SK-N-SH (cell line): ENCODE results near the gene EBF4. TPM values are rescaled to one million over a fixed set of nuclear protein-coding genes. Genes with fewer than 3 reads are reported as not detected.

Source experiments
- CTCF ChIA-PET: fragments of 300-600, 350-600 bp; formaldehyde crosslinking; extraction: SDS; loops from one replicate; lab custom pipeline; 2021; lab: Yijun Ruan, JAX
- POLR2A ChIA-PET: fragments of 350-600 bp; sonication (Branson Sonifier 250); formaldehyde crosslinking; extraction: SDS; loops from one replicate; lab custom pipeline; 2020; ENCODE audit warnings: antibody characterized with exemption, inconsistent platforms; lab: Yijun Ruan, JAX
- DNase-seq: peaks from one replicate; pipeline ENCODE4 v3.0.0; 2012
- H2AFZ ChIP-seq: fragments of 200-600 bp; sonication (generic); 2 replicates; pipeline ENCODE4 v1.8.1; 2016; ENCODE audit warnings: antibody characterized with exemption, mild to moderate bottlenecking, low read depth
- H3F3A ChIP-seq: fragments of 200-600 bp; sonication (generic); replicated peaks from 2 replicates; pipeline ENCODE3; 2016; ENCODE audit warnings: antibody characterized with exemption, mild to moderate bottlenecking; ENCODE audit not compliant: insufficient read depth
- H3K27ac ChIP-seq, 2 experiments: fragments of 200-500 bp in 1 of 2; fragments of 200-600 bp in 1 of 2; sonication (Bioruptor generic) in 1 of 2; sonication (generic), shearing (Covaris generic) in 1 of 2; 2 replicates each; pipeline versions ENCODE4 v1.5.1 to v1.6.1; 2014 to 2016; ENCODE audit warnings: low read depth in 2 of 2, inconsistent platforms in 1 of 2, low read length in 1 of 2, mild to moderate bottlenecking in 1 of 2, mixed read lengths in 1 of 2
- H3K27me3 ChIP-seq: fragments of 200-600 bp; sonication (generic), shearing (Covaris generic); 2 replicates; pipeline ENCODE4 v1.6.1; 2016; ENCODE audit warnings: mixed run types; ENCODE audit not compliant: insufficient read depth
- H3K36me3 ChIP-seq, 2 experiments: fragments of 200-500 bp in 1 of 2; fragments of 200-600 bp in 1 of 2; sonication (Bioruptor generic) in 1 of 2; sonication (generic) in 1 of 2; replicated peaks in 1 of 2; 2 replicates each; pipeline versions ENCODE3 to v1.5.1; 2014 to 2016; ENCODE audit warnings: low read length in 1 of 2, mild to moderate bottlenecking in 1 of 2; ENCODE audit not compliant: insufficient read depth in 2 of 2, control insufficient read depth in 1 of 2
- H3K4me1 ChIP-seq, 2 experiments: fragments of 200-500 bp in 1 of 2; fragments of 200-600 bp in 1 of 2; sonication (Bioruptor generic) in 1 of 2; sonication (generic), shearing (Covaris generic) in 1 of 2; 2 replicates each; pipeline versions ENCODE4 v1.5.1 to v1.6.1; 2014 to 2016; ENCODE audit warnings: low read depth in 1 of 2, low read length in 1 of 2, mixed run types in 1 of 2; ENCODE audit not compliant: insufficient read depth in 2 of 2, control insufficient read depth in 1 of 2
- H3K4me2 ChIP-seq: fragments of 200-600 bp; sonication (generic), shearing (Covaris generic); 2 replicates; pipeline ENCODE4 v1.6.1; 2017; ENCODE audit warnings: mixed run types
- H3K4me3 ChIP-seq, 2 experiments: fragments of 200-500 bp in 1 of 2; fragments of 200-600 bp in 1 of 2; sonication (Bioruptor generic) in 1 of 2; sonication (generic), shearing (Covaris generic) in 1 of 2; 2 replicates each; pipeline versions ENCODE4 v1.5.1 to v1.8.1; 2014 to 2016; ENCODE audit warnings: low read depth in 2 of 2, inconsistent platforms in 1 of 2, low read length in 1 of 2, mild to moderate bottlenecking in 1 of 2, mixed read lengths in 1 of 2, moderate library complexity in 1 of 2
- H3K79me2 ChIP-seq: fragments of 200-600 bp; sonication (generic); 2 replicates; pipeline ENCODE4 v1.8.1; 2017; ENCODE audit warnings: mild to moderate bottlenecking; ENCODE audit not compliant: insufficient read depth
- H3K9ac ChIP-seq: fragments of 200-600 bp; sonication (generic); 2 replicates; pipeline ENCODE4 v1.6.1; 2017; ENCODE audit warnings: mixed run types
- H3K9me2 ChIP-seq: fragments of 200-600 bp; sonication (generic); 2 replicates; pipeline ENCODE4 v1.6.1; 2017; ENCODE audit warnings: mixed run types
- H3K9me3 ChIP-seq: fragments of 200-600 bp; sonication (generic); 2 replicates; pipeline ENCODE4 v1.6.1; 2017; ENCODE audit warnings: mixed run types, mild to moderate bottlenecking, moderate library complexity
- H4K20me1 ChIP-seq: fragments of 200-600 bp; sonication (generic); 2 replicates; pipeline ENCODE4 v1.6.1; 2017; ENCODE audit warnings: mild to moderate bottlenecking, mixed run types; ENCODE audit not compliant: insufficient read depth
- CHD2 ChIP-seq: fragments of 150-350 bp; IDR thresholded peaks from 2 replicates; pipeline ENCODE4 v1.6.1; 2018; ENCODE audit warnings: low read length; ENCODE audit not compliant: partially characterized antibody
- CTCF ChIP-seq: fragments of 200-600 bp; sonication (generic); IDR thresholded peaks from 2 replicates; pipeline ENCODE4 v1.6.1; 2017; ENCODE audit warnings: antibody characterized with exemption, mild to moderate bottlenecking, moderate library complexity
- ELF1 ChIP-seq: IDR thresholded peaks from 2 replicates; pipeline ENCODE4 v1.4.0; 2012
- EZH2phosphoT487 ChIP-seq: fragments of 200-600 bp; sonication (generic); IDR thresholded peaks from 2 replicates; pipeline ENCODE4 v1.6.1; 2017; ENCODE audit warnings: low read depth, mixed run types, mild to moderate bottlenecking, antibody characterized with exemption, moderate library complexity, borderline replicate concordance
- FOXJ3 ChIP-seq: sonication (generic); formaldehyde crosslinking; IDR thresholded peaks from 2 replicates; pipeline ENCODE4 v1.5.1; 2020; ENCODE audit warnings: mild to moderate bottlenecking, missing genetic modification reagents
- FOXM1 ChIP-seq: IDR thresholded peaks from 2 replicates; pipeline ENCODE4 v1.4.0; 2012; ENCODE audit warnings: low read depth, mild to moderate bottlenecking
- JUND ChIP-seq: IDR thresholded peaks from 2 replicates; pipeline ENCODE4 v1.4.0; 2012
- MXI1 ChIP-seq: IDR thresholded peaks from 2 replicates; pipeline ENCODE4 v1.6.1; 2012; ENCODE audit warnings: mild to moderate bottlenecking, low read depth, low read length, improper control_type of control experiment
- PBX3 ChIP-seq: IDR thresholded peaks from 2 replicates; pipeline ENCODE4; 2012
- POLR2AphosphoS5 ChIP-seq: IDR thresholded peaks from 2 replicates; pipeline ENCODE4 v1.6.1; 2012; ENCODE audit warnings: low read depth, low read length
- RAD21 ChIP-seq: IDR thresholded peaks from 2 replicates; pipeline ENCODE4 v1.6.1; 2012; ENCODE audit warnings: mild to moderate bottlenecking, low read length
- REST ChIP-seq: IDR thresholded peaks from 2 replicates; pipeline ENCODE4 v1.6.1; 2012; ENCODE audit warnings: mild to moderate bottlenecking, low read depth, low read length, moderate library complexity
- RXRA ChIP-seq: IDR thresholded peaks from 2 replicates; pipeline ENCODE4 v1.4.0; 2012; ENCODE audit warnings: low read depth, mild to moderate bottlenecking, borderline replicate concordance
- SIN3A ChIP-seq: IDR thresholded peaks from 2 replicates; pipeline ENCODE4 v1.6.1; 2012; ENCODE audit warnings: low read depth, mild to moderate bottlenecking, low read length, moderate library complexity, borderline replicate concordance
- SMC3 ChIP-seq: IDR thresholded peaks from 2 replicates; pipeline ENCODE4 v1.6.1; 2012; ENCODE audit warnings: low read depth, low read length, improper control_type of control experiment
- TAF1 ChIP-seq: IDR thresholded peaks from 2 replicates; pipeline ENCODE4 v1.6.1; 2012; ENCODE audit warnings: low read depth, mild to moderate bottlenecking, low read length, moderate library complexity, borderline replicate concordance
- TEAD4 ChIP-seq: IDR thresholded peaks from 2 replicates; pipeline ENCODE4 v1.4.0; 2012; ENCODE audit warnings: mild to moderate bottlenecking, borderline replicate concordance; ENCODE audit not compliant: insufficient read depth
- ZBTB33 ChIP-seq: IDR thresholded peaks from 2 replicates; pipeline ENCODE4 v1.4.0; 2012; ENCODE audit warnings: low read depth, borderline replicate concordance
- WGBS: methylation state at CpG from one replicate; pipeline ENCODE4 v1.1.6; 2017; ENCODE audit warnings: low lambda C conversion rate; 5-methylcytosine and 5-hydroxymethylcytosine counted together
- polyA plus RNA-seq, 3 experiments: library from polyadenylated mRNA; depleted of rRNA; stranded (reverse); fragments of >200 nt; gene quantifications; 2 replicates each; pipeline ENCODE4 v1.2.3, GENCODE V29; 2012

EBF4 gene
- polyA plus RNA-seq, 1 of the 3 experiments (the other 2 are of a cell fraction) = 20.6 TPM

- Histone ChIP-seq H2AFZ (no peak overlapping the region), H3K9me3 (no peaks in the 10 kb centered on the region), H3K27me3 (no peaks in the 10 kb centered on the region), H4K20me1 (no peaks in the 10 kb centered on the region), H3K79me2 (no peaks in the 10 kb centered on the region), H3F3A (no peaks in the 10 kb centered on the region), H3K4me2 (no peak overlapping the region), H3K4me3 (no peak overlapping the region), H3K27ac (no peak overlapping the region), H3K36me3 (peaks cover 0 to 19% of the 10 kb centered on the region in 2 experiments), H3K9me2 (no peaks in the 10 kb centered on the region), H3K9ac (no peak overlapping the region), H3K4me1 (peaks cover 0 to 11% of the 10 kb centered on the region in 2 experiments; a peak in 1 of 4 replicates)
- CTCF ChIA-PET = no interaction called here
- POLR2A ChIA-PET = no interaction called here
- DNase-seq = no peak
- WGBS = 88% methylated on average over 13 of the region's 20 CpGs
- TF ChIP-seq PBX3 (no peak), JUND (no peak), TEAD4 (no peak), REST (no peak), ZBTB33 (no peak), SIN3A (no peak), TAF1 (no peak), RXRA (no peak), CHD2 (no peak), POLR2AphosphoS5 (no peak), MXI1 (no peak), CTCF (no peak), FOXM1 (no peak), FOXJ3 (CRISPR knock-in tag) (no peak), EZH2phosphoT487 (no peak), SMC3 (no peak), ELF1 (no peak), RAD21 (no peak)
Observed at GRCh38 chr20:2796011-2796660, 103.6 kb downstream of the EBF4 start.
